Kidney epithelial cell (primary cell): ENCODE results near the gene CALN1. TPM values are rescaled to one million over a fixed set of nuclear protein-coding genes. Genes with fewer than 3 reads are reported as not detected.

Experiments
- DNase-seq: peaks from one replicate; pipeline ENCODE4 v3.0.0-alpha.2; 2010; ENCODE audit warnings: low read depth
- H3K27me3 ChIP-seq: 2 replicates; pipeline ENCODE4 v1.6.0; 2011; ENCODE audit warnings: low read length; ENCODE audit not compliant: control insufficient read depth, insufficient read depth
- H3K36me3 ChIP-seq: 2 replicates; pipeline ENCODE4 v1.5.1; 2011; ENCODE audit warnings: low read length; ENCODE audit not compliant: control insufficient read depth, insufficient read depth
- H3K4me3 ChIP-seq: 2 replicates; pipeline ENCODE4 v1.5.1; 2011; ENCODE audit warnings: low read depth, mild to moderate bottlenecking, control low read depth, low read length
- total RNA-seq: library from RNA; depleted of rRNA; stranded (reverse); fragments of >200 nt; gene quantifications from 2 replicates; pipeline ENCODE4 v1.2.3, GENCODE V29; 2015
- TF ChIP-seq, protein P1 (sequence below): IDR thresholded peaks from 2 replicates; pipeline ENCODE4 v1.5.1; 2011; ENCODE audit warnings: mild to moderate bottlenecking, moderate library complexity, low read length, control low read depth, inconsistent platforms; ENCODE audit not compliant: insufficient read depth, poor library complexity, severe bottlenecking

CALN1 gene
- total RNA-seq, 1 donor from 2014 or later = not detected

DNA sequence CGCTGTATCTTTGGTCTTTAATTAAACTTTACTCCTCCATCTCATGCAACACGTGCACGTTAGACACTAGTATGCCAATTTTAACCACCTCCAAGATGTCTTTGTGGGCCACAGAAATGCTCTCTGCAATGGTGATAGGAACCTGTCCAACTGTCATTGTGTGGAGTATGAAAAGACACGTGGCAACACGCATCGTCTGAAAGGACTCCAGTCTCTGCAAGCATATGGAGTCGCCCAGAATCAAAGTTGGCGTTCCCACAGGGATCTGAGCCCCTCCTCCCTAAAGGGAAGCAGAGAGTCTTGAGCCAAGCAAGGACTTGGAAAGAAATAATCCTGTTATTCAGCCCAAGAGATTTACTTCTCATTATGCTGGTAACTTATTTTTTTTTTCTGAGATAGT, 301.1 kb downstream of the CALN1 start:
- TF ChIP-seq, protein P1, sequence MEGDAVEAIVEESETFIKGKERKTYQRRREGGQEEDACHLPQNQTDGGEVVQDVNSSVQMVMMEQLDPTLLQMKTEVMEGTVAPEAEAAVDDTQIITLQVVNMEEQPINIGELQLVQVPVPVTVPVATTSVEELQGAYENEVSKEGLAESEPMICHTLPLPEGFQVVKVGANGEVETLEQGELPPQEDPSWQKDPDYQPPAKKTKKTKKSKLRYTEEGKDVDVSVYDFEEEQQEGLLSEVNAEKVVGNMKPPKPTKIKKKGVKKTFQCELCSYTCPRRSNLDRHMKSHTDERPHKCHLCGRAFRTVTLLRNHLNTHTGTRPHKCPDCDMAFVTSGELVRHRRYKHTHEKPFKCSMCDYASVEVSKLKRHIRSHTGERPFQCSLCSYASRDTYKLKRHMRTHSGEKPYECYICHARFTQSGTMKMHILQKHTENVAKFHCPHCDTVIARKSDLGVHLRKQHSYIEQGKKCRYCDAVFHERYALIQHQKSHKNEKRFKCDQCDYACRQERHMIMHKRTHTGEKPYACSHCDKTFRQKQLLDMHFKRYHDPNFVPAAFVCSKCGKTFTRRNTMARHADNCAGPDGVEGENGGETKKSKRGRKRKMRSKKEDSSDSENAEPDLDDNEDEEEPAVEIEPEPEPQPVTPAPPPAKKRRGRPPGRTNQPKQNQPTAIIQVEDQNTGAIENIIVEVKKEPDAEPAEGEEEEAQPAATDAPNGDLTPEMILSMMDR = no peak
- DNase-seq = no peak
- Histone ChIP-seq H3K27me3 (no peaks in the 10 kb centered on the region), H3K4me3 (no peak overlapping the region), H3K36me3 (no peaks in the 10 kb centered on the region)

DNA sequence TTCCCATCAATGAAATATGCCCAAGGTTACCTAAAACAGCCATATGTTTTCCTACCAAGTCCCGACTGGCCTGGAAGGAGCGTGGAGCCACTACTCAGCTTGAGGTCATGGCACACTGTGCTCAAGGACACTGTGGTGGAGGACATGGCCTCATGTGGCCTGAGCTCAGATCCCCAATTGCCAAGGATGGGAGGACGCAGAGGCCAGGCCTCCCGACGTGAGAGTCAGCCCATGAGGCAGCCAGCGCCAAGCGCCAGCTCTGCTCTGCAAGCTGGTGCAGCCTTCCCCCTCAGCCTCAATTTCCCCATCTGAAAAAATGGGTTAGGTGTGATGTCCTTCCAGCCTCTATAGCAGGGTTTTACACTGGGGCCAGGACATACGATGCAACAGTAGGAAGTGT, 302.6 kb downstream of the CALN1 start:
- TF ChIP-seq, protein P1 = no peak
- Histone ChIP-seq H3K27me3 (no peaks in the 10 kb centered on the region), H3K4me3 (no peak overlapping the region), H3K36me3 (no peaks in the 10 kb centered on the region)
- no peak for DNase-seq

DNA sequence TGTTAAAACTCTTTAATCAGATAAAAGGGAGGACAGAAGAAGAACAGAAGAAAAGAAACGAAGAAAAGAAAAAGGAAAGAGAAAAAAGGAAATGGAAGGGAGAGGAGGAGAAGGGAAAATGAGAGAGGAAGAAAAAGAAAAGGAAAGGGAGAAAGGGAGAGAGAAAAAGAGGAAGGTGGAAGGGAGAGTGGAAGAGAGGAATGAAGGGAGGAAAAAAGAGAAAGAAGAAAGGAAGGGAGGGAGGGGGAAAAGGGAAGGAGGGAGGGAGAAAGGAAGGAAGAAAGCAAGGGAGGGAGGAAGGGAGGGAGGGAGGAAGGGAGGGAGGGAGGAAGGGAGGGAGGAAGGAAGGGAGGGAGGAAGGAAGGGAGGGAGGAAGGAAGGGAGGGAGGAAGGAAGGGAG, 305.7 kb downstream of the CALN1 start:
- no peak for DNase-seq
- TF ChIP-seq, protein P1 = no peak
- no peak overlapping the region for H3K4me3 ChIP-seq
- H3K27me3 ChIP-seq = no peaks in the 10 kb centered on the region
- no peaks in the 10 kb centered on the region for H3K36me3 ChIP-seq

- DNase-seq = no peak
- TF ChIP-seq, protein P1 = no peak
- Histone ChIP-seq H3K36me3 (no peaks in the 10 kb centered on the region), H3K4me3 (no peak overlapping the region), H3K27me3 (no peaks in the 10 kb centered on the region)
Measured at GRCh38 chr7:72101444-72101843, 310.7 kb downstream of the CALN1 start.

GRCh38 chr7:72099784-72100183, 312.4 kb downstream of the CALN1 start:
- Histone ChIP-seq H3K36me3 (no peaks in the 10 kb centered on the region), H3K27me3 (no peaks in the 10 kb centered on the region), H3K4me3 (no peak overlapping the region)
- DNase-seq = no peak
- TF ChIP-seq, protein P1 = no peak

GRCh38 chr7:72098807-72099580, 313.1 kb downstream of the CALN1 start:
- no peak for DNase-seq
- TF ChIP-seq, protein P1 = no peak
- Histone ChIP-seq H3K36me3 (no peaks in the 10 kb centered on the region), H3K4me3 (no peak overlapping the region), H3K27me3 (no peaks in the 10 kb centered on the region)
